Tibial nerve (tissue), 4 donors: ENCODE data around the gene STON2.

Experiments used
- EP300 ChIP-seq, 2 donors: sonication (generic); formaldehyde crosslinking; IDR thresholded peaks; one replicate each; pipeline ENCODE4 v1.6.1; 2017; ENCODE audit warnings: antibody characterized with exemption in 2 of 2, mild to moderate bottlenecking in 1 of 2
- TF ChIP-seq, protein P1 (sequence below), 5 experiments: fragments of 200-600 bp in 3 of 5; fragments of 450-650 bp in 2 of 5; sonication (generic) in 3 of 5; IDR thresholded peaks; one replicate each; pipeline ENCODE4 v1.5.1; 2016 to 2019; ENCODE audit warnings: antibody characterized with exemption in 5 of 5, mild to moderate bottlenecking in 3 of 5, moderate library complexity in 2 of 5

DNA sequence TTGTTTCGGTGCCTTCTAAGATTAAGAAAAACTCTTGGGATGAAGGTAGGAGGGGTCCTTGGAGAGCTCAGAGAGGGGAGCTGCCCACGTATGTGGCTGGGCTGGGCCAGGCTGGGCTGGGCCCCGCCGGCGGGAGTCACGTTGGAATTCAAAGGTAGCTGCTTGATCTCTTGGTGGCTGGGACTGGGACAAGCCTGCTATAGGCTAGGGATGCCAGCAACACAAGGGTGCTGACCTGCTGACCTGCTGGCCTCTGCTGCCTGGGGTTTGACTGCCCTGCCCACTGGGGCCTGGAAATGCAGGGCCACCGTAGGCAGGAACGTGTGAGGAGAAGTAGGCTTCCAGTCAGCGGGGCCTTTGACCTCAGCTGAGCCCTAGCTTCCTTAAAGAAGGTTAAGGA is 126.6 kb downstream of the STON2 start:
- TF ChIP-seq EP300 (IDR thresholded peaks at IDR 0.05) = no peak
- TF ChIP-seq, protein P1, sequence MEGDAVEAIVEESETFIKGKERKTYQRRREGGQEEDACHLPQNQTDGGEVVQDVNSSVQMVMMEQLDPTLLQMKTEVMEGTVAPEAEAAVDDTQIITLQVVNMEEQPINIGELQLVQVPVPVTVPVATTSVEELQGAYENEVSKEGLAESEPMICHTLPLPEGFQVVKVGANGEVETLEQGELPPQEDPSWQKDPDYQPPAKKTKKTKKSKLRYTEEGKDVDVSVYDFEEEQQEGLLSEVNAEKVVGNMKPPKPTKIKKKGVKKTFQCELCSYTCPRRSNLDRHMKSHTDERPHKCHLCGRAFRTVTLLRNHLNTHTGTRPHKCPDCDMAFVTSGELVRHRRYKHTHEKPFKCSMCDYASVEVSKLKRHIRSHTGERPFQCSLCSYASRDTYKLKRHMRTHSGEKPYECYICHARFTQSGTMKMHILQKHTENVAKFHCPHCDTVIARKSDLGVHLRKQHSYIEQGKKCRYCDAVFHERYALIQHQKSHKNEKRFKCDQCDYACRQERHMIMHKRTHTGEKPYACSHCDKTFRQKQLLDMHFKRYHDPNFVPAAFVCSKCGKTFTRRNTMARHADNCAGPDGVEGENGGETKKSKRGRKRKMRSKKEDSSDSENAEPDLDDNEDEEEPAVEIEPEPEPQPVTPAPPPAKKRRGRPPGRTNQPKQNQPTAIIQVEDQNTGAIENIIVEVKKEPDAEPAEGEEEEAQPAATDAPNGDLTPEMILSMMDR (IDR thresholded peaks at IDR 0.05) = no peak
